NOMO-1 treated with dmso at 0.1 percent for 144 hours (cell line): ENCODE data around the gene AGBL4.
"Not testable (repeated sequence)": the region's sequence is repeated elsewhere in the genome, so short reads cannot be mapped to it uniquely, and the experiment has no call there.

Source experiments
- DNase-seq: peaks from one replicate; lab custom pipeline; 2025; ENCODE audit not compliant: unreplicated experiment; lab: John Stamatoyannopoulos, UW

AGBL4 gene

GRCh38 chr1:49448200-49448599, 575.6 kb downstream of the AGBL4 start:
- no peak for DNase-seq

GRCh38 chr1:49436865-49437264, 586.9 kb downstream of the AGBL4 start:
- no peak for DNase-seq

DNA sequence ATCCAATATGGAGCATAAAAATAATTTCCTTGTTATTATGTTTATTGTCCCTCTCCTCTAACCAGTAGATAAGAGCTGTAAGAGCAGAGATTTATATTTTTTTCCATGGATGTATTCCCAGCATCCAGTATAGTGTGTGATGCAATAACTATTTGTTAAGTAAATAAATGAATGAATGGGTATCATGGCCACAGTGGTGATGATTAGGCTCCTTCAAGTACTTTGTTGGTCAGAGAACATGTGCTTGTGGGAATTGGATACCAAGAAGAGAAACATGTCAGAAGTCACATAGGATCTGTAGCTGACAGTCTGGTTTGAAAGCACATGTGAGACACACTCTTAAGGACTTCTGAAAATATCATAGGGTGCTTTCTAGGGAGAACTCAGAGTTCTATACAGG, 588.5 kb downstream of the AGBL4 start:
- no peak for DNase-seq

GRCh38 chr1:49424782-49425181, 599.0 kb downstream of the AGBL4 start:
- no peak for DNase-seq

- DNase-seq, result no peak
Measured at GRCh38 chr1:49416758-49417157, 607.0 kb downstream of the AGBL4 start.

DNA sequence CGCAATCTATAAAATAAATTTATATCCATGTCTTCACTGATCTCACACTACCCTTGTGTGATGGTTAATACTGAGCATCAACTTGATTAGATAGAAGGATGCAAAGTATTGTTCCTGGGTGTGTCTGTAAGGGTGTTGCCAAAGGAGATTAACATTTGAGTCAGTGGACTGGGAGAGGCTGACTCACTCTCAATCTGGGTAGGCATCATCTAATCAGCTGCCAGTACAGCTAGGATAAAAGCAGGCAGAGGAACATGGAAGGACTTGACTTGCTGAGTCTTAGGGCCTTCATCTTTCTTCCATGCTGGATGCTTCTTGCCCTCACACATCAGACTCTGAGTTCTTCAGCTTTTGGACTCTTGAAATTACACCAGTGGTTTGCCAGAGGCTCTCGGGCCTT, 615.4 kb downstream of the AGBL4 start:
- no peak for DNase-seq

DNA sequence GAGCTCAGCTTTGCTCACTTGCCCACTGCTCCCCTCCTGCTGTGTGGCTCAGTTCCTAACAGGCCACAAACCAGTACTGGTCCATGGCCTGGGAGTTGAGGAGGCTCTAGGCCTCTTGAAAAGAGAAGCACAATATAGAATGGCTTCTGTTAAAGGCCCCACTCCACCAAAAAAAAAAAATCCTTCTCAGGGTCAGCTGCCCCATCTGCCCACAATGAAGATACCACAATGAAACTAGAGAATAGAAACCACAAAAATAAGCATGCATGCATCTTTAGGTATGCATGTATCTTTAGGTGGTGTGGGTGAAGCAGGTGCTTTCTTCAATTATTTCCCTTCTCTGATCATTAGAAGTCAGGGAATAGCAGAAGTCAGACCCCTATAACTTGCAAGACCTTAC, 626.7 kb downstream of the AGBL4 start:
- no peak for DNase-seq

DNA sequence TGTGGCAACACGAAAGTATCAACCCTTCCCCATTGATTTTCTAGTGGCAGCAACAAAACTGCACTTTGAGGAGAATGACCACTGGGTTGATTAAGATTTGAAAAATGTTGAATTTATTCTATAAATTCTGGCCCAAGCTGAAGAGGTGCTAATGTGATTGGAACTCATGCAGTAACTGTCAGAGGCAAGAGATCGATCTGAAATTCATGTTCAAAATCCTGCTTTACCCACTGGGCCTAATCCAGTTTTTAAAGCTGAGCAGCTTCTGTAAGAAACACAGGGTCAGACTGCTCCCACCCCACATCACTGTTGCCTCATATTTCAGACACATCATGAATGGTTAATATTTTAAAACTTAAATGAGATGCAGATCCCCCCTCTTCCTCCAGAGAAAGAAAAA, 629.6 kb downstream of the AGBL4 start:
- DNase-seq, result no peak

- DNase-seq, result no peak
Measured at GRCh38 chr1:49389699-49390098, 634.1 kb downstream of the AGBL4 start.

GRCh38 chr1:49364676-49365075, 659.1 kb downstream of the AGBL4 start:
- DNase-seq, result no peak

GRCh38 chr1:49363628-49364027, 660.1 kb downstream of the AGBL4 start:
- no peak for DNase-seq

- DNase-seq, result no peak
Measured at GRCh38 chr1:49358036-49358435, 665.7 kb downstream of the AGBL4 start.

DNA sequence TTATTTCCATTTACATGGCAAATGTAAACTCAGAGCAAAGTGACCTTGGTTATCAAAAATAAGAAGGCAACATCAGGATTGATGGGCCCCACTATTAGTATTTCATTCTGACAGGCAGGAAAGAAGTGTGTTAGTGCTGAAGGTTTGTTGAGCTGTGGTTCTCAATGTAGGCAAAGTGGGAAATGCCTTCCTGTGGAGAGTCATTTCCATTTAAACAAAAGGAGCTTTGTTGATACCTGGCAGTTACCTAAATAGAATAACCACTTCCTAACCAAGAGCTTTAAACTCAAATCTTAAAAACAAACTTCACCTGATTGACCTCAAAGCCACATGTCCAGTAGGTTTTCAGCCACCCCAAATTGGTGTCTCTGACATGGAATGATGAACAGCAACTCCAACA, 667.2 kb downstream of the AGBL4 start:
- DNase-seq, result no peak

DNA sequence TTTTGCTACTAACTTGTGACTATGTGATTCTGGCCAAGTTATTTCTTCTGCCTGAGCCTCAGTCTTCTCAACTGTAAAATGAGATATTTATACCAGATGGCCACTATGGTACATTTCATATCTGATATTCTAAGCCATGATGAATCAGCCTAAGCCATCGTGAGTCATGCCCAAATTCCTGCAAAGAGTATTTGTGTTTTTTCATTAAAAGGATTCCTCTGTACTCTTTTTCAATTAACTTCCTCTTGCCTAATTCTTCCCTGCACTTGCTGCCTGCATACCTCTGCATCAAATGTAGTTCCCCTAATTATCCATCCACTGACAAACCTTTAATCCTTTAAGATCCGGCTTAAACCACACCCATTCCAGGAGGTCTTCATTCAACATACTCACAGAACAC, 672.0 kb downstream of the AGBL4 start:
- DNase-seq, result no peak

- no peak for DNase-seq
Measured at GRCh38 chr1:49346767-49347349, 676.9 kb downstream of the AGBL4 start.

GRCh38 chr1:49340576-49340975, 683.2 kb downstream of the AGBL4 start:
- DNase-seq, result no peak

DNA sequence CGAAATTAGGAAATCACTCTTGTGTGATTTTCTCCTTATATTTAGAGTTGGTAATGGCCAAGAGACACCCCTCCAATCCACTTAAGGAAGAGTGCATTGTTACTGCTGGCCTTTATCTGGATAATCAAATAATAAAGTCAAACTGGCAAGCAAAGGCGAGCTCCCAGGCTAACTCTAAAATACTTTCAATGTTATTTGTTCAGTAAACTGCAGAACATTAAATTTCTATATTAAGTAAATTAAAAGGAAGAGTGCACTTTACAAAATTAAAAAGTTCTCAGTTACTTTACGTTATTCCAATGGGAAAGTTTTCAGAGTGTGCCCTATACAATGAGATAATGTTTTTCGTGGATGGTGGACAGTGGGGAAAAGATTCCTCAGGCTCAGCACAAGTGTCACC, 684.7 kb downstream of the AGBL4 start:
- DNase-seq, result no peak

GRCh38 chr1:49337251-49337650, 686.5 kb downstream of the AGBL4 start:
- DNase-seq, result no peak

DNA sequence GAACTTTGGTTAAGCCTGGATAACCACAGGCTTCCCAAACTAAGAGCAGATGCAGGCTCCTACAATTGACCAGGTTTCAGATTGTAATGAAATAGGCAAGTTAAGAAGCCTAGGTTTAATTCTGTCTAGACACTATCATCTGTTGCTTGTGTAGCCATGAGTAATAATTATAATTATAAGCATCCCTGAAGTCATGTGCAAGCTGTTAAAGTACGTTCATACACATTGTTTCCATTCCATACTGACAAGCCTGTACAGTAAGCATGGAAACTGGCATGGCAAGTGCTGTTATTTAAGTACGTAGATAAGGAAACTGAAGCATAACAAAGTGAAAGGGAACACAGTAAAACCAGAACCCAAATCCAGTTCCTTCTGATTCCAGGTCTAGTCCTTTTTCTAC, 689.8 kb downstream of the AGBL4 start:
- DNase-seq, result no peak

DNA sequence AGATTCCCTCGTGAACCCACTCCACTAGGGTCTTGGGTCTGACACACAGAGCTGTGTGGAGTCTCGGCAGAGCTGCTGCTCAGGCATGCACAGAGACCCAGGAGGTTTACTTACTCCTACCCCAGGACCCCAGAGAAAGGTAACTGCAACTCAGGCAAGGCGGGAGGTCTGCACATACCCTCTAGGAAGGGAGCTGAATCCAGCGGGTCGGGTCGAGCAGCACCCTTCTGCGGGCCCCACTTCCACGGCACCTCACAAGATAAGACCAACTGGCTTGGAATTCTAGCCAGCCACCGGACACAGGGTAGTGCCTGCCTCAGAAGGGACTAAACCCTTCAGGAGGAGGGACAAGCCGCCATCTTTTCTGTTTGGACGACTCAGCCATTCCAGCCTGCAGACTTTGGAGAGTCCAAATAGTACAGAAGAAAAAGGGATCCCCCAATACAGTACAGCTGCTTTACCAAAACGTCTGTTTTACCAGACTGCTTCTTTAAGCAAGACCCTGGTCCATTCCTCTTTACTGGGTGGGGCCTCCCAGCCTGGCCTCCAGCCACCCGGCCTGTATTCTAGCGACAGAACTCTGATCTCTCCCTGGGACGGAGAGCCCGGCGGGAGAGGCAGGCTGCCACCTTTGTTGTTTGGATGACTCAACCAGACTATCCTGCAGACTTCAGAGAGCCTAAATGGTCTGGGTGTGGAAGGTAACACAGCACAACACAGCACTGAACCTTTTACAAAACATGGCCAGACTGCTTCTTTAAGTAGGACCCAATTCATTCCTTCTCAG, 692.5 kb downstream of the AGBL4 start:
- no peak for DNase-seq

DNA sequence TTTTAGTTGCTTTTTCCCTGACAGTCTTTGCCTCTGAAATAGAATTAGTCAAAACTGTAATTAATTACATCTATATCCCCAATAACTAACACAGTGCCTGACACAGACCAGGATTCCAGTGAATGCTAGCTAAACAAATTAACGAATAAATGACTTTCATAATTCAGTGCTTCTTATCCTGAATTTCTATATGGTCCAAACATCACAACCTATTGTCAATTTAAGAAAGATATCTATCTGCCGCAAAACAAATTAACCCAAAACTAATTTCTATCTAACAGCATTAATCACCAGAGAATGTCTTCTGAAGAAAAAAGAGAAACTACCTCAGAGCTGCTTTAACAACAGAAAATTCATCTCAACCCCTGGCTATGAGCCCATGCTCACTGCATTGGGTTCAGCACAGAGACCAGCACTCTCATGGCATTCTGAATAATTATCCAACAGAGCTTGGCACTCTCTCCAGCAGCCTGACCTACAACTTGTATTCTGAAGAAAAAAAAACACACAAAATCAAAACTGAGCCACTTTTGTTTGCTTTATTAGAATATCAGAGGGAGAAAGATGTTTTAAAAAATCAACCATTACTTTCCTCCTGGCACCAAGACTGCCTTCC, 699.7 kb downstream of the AGBL4 start:
- DNase-seq, result no peak

DNA sequence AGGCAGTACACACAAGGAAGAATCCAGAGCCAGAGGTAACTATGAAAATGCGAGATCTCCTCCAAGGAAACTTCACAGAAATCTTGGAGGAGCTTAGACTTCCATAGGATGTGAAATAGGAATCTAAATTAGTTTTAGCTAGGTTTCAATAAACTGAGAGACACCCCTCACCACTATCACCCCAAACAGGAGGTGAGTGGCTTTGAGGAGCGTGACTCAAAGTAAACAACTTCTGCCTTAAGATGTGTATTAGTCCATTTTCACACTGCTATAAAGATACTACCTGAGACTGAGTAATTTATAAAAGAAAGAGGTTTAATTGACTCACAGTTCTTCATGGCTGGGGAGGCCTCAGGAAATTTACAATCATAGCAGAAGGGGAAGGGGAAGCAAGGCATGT, 703.3 kb downstream of the AGBL4 start:
- not testable (repeated sequence) for DNase-seq
